ENCODE measurements around the gene C16orf86.

DNA sequence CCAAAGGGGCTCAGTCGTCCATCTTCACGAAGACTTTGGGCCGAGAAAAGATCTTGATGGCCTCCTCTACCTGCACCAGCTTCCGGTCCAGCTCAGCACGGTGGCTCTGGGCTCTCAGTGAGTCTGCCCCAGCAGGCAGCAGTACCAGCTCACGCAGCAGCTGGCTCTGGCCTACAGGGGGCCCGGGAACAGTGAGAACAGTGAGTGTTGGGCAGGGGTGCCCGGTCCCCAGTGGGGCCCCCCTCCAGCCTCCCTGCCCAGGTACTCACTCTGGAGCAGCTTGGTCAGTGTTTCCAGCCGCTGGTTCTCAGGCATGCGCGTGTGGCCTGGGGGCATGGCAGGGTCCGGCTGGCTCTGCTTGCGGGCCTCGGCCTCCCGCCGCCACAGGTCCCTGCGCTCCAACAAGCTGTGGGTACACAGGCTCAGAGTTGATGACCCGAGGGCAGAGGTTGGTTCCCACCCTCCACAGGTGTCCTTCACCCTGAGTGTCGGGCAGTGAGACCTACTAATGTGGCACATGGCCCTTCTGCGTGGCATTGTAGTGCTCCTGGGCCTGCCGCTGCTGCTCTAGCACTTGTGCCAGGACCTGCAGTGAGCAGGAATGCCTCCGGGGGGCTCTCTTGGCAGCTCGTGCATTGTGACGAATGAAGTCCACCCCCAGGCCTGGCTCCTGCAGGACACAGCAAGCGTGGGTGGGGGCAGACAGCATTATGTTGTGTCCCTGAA, 3.3 kb upstream of the C16orf86 start:
- TF ChIP-seq, protein P1, sequence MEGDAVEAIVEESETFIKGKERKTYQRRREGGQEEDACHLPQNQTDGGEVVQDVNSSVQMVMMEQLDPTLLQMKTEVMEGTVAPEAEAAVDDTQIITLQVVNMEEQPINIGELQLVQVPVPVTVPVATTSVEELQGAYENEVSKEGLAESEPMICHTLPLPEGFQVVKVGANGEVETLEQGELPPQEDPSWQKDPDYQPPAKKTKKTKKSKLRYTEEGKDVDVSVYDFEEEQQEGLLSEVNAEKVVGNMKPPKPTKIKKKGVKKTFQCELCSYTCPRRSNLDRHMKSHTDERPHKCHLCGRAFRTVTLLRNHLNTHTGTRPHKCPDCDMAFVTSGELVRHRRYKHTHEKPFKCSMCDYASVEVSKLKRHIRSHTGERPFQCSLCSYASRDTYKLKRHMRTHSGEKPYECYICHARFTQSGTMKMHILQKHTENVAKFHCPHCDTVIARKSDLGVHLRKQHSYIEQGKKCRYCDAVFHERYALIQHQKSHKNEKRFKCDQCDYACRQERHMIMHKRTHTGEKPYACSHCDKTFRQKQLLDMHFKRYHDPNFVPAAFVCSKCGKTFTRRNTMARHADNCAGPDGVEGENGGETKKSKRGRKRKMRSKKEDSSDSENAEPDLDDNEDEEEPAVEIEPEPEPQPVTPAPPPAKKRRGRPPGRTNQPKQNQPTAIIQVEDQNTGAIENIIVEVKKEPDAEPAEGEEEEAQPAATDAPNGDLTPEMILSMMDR (IDR thresholded peaks at IDR 0.05) = no peak
- TF ChIP-seq POLR2A (IDR thresholded peaks at IDR 0.05) = no peak
